Stimulated activated CD8-positive, alpha-beta memory T cell treated with anti-CD3 and anti-CD28 coated beads, Interleukin-15, amount 100 ng/mL, for 4 hours (primary cell): ENCODE results near the gene XPR1.
"Not testable (repeated sequence)": the region's sequence is repeated elsewhere in the genome, so short reads cannot be mapped to it uniquely, and the experiment has no call there.

Experiments
- DNase-seq, 2 donors: peaks; one replicate each; pipeline ENCODE4 v3.0.0-alpha.2; 2020; ENCODE audit warnings: low read depth in 2 of 2

The XPR1 gene

GRCh38 chr1:180722586-180722985 lies 90.8 kb downstream of the XPR1 start:
- no peak for DNase-seq

DNA sequence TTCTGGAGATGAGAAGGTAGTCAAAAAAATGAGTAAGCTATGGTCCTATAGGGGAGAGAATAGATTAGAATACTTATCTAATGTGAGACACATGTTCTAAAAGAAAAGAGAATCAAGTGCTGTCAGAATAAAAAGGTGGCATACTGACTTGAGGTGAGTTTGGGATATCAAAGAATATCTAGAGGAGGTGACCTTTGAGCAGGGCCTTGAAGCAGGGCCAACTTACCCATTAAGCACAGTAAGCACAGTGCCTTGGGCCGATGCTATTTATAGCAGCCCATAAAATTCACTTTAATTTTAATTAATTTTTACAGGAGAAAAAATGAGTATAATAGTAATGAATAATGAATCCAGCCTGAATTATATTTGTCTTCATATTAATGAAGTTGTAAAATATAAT lies 92.2 kb downstream of the XPR1 start:
- no peak for DNase-seq

DNA sequence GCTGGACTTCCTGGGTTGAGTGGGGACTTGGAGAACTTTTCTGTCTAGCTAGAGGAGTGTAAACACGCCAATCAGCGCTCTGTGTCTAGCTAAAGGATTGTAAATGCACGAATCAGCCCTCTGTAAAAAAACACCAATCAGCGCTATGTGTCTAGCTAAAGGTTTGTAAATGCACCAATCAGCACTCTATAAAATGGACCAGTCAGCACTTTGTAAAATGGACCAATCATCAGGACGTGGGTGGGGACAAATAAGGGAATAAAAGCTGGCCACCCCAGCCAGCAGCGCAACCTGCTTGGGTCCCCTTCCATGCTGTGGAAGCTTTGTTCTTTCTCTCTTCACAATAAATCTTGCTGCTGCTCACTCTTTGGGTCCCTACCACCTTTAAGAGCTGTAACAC lies 94.2 kb downstream of the XPR1 start:
- not testable (repeated sequence) for DNase-seq

DNA sequence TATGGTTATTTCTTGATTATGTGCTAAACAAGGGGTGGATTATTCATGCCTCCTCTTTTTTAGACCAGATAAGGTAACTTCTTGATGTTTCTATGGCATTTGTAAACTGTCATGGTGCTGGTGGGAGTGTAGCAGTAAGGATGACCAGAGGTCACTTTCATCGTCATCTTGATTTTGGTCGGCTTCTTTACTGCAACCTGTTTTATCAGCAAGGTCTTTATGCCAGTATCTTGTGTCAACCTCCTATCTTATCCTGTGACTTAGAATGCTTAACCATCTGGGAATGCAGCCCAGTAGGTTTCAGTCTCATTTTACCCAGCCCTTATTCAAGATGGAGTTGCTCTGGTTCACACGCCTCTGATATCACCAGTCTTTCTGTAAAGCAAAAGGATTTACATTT lies 95.9 kb downstream of the XPR1 start:
- not testable (repeated sequence) for DNase-seq

DNA sequence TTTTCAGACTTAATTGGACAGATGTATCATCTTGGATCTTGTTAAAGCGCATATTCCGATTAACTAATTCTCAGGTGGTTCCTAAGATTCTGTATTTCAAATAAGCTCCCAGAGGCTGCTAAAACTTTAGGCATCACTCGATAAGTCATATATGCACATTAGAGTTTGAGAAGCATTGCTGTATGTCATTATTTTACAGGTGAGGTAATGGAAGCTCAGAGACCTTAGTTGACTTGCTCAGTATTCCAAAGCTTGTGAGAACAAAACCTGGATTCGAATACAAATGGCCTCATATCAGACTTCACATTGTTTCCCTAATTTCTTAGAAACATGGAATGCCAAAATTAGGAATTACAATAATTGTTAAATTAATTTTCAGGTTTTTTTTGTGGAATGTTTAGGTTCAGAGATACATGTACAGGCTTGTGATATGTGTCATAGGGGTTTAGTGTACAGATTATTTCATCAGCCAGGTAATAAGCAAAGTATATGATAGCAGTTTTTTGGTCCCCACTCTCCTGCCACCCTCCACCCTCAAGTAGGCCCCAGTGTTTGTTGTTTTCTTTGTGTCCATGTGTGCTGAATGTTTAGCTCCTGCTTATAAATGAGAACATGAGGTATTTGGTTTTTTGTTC lies 96.8 kb downstream of the XPR1 start:
- no peak for DNase-seq

GRCh38 chr1:180731131-180731530 lies 99.3 kb downstream of the XPR1 start:
- DNase-seq = no peak

- DNase-seq = no peak
Measured at GRCh38 chr1:180732866-180733265, 101.0 kb downstream of the XPR1 start.

- DNase-seq = no peak
Measured at GRCh38 chr1:180734366-180734765, 102.5 kb downstream of the XPR1 start.

DNA sequence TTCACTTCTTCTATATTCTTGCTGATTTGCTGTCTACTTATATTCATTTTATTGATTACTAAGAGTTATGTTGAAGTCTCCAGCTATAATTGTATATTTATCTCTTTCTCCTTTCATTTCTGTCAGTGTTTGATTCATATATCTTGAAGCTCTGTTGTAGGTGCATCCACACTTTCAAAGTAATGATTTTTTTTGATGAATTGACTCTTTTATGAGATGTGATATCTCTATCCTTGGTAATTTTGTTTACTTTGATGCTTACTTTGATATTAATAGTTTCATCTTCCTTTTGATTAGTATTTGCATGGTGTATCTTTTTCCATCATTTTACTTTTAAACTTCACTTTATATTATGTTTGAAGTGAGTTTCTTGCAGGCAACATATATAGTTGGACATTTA lies 110.8 kb downstream of the XPR1 start:
- DNase-seq = no peak

DNA sequence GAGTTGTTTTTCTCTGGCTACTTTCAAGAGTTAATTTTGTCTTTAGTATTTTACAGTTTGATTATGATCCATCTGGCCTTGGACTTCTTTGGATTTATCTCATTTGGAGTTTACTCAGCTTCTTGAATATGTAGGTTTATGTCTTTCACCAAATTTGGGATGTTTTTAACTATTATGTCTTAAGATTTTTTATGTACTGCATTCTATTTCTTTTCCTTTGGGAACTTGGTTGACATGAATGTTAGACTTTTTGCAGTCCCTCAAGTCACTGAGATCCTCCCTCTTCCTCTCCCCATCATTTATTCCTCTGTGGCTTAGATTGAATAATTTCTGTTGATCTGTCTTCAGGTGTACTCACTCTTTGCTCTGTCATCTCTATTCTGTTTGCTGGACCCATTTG lies 112.0 kb downstream of the XPR1 start:
- DNase-seq = no peak

- DNase-seq = no peak
Measured at GRCh38 chr1:180745098-180745497, 113.3 kb downstream of the XPR1 start.

GRCh38 chr1:180751921-180752320 lies 120.1 kb downstream of the XPR1 start:
- DNase-seq = no peak

- no peak for DNase-seq
Measured at GRCh38 chr1:180754453-180754852, 122.6 kb downstream of the XPR1 start.

DNA sequence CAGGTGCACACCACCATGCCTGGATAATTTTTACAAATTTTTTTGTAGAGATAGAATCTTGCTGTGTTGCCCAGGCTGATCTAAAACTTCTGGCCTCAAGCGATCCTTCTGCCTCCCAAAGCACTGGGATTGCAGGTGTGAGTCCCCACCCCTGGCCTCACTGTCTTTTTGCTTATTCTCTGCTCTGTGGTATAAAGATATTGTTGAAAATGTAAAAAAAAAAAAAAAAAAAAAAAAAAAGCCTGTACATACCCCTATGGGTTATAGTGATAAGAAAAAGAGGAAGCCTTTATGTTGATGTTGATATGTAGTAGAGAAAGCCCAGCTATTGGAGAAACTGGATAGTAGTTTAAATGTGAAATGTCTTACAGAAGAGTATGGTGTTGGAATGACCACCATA lies 125.8 kb downstream of the XPR1 start:
- no peak for DNase-seq

GRCh38 chr1:180762796-180763195 lies 131.0 kb downstream of the XPR1 start:
- DNase-seq = no peak

DNA sequence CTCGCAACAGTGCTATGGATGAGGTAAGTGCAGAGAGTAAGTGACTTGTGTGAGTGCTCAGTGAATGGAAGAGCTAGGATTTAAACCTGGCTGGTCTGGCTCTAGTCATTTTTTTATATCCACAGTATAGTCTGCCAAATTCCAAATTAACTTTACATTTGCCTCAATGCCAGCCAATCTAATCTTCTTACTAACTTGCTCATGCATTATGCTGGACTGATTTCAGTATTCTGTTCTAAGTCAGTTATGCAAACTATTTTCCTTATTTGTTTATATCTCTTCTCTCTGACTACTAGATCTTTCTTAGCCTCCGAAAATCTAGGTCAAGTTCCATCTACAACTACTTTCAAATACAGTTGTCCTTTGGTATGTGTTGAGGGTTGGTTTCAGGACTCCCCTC lies 133.3 kb downstream of the XPR1 start:
- no peak for DNase-seq

DNA sequence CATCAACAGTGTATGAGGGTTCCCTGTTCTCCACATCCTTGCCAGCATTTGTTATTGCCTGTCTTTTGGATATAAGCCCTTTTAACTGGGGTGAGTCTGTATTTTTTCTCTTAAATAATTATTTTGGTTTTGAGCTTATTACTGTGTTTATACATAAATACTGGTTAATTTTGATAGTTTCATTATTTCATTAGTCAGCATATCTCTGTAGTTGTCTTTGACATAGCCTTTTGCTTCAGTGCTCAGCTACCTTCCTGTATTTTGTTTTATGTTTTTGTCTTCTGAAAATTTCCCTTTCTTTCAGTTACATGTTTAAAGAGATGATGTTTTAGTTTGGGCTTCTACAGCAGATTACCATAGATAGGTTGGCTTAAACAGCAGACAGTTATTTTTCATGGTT lies 138.1 kb downstream of the XPR1 start:
- no peak for DNase-seq

DNA sequence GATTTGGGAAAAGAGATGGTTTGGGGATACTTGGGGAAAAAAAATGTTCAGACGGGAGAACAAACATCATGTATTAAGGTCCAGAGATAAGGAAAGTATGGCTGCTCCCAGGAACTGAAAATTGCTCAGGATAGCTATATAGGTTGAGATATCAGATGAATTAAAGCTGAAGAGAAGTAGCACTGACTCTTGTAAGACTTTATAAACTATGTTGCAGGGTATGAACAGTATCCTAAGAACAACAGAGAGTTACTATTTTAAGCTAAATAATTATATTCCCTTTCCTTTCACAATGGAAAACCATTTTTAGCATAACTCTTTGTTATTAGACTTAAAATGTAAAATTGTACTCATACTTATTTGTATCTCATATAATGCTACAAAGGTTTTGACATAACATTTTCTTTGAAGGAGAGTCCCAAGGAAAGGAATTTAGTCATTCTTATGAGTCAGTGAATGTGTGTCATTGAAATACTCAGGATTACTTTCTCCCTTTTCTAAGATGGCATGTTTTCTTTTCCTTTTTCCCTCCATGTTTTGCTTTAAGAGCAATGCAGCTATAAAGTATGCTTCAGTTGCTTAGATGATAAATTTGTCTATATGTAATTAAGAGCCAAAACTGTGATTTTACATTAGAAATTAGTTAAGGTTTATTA lies 141.5 kb downstream of the XPR1 start:
- DNase-seq = no peak

DNA sequence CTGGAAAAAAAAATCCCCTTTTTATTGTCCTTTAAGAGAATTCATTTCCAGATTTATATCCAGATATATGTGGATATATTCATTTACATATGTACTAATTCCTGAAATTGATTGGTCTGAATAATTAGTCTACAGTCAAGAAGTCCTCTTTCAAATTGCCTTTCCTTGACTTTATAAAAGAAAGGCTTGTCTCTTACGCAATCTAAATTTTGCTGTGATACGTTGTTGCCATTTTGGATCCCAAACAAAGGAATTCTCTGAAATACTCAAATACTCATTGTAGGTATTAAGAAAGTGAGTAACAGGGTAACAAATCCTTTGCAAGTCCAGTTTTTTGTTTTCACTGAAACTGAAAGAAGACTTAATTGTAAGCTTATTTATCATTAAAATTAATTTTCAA lies 144.0 kb downstream of the XPR1 start:
- no peak for DNase-seq

DNA sequence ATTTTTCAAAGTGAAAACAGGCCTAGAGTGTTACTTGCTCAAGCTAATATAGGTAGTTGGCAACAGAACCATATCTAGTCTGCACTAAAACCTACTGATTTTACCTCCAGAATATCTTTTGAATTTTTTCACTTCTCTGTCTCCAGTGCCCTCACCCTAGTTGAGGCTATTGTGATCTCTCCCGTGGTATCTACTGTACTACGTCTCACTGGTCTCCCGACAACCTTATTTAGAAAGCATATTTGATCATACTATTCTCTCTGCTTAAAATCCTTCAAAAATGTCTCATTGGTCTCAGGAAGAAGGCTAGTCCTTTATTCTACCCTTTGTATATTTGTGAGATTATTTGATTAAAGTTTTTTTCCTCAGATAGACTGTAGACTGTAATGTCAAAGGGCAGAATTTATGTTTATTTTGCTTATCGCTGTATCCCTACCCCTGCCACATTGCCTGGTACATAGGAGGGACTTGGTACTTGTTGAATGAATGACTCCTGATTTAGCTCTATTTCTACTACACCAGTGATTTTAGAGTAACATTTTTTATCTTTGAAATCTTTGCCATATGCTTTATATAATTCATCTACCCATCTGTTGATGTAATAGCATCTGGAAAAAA lies 145.4 kb downstream of the XPR1 start:
- DNase-seq = no peak

GRCh38 chr1:180778782-180779398 lies 147.1 kb downstream of the XPR1 start:
- DNase-seq = no peak

GRCh38 chr1:180779584-180779983 lies 147.8 kb downstream of the XPR1 start:
- DNase-seq = no peak

- no peak for DNase-seq
Measured at GRCh38 chr1:180781718-180782117, 149.9 kb downstream of the XPR1 start.
